LNCAP (cell line): ENCODE data around the gene COL9A2.
A peak's percentile ranks its signal among the peaks of the same experiment; 100 is the strongest.

Source experiments
- TF ChIP-seq, protein P1 (sequence below): fragments of 450-650 bp; IDR thresholded peaks from 2 replicates; pipeline ENCODE4 v1.5.1; 2017; ENCODE audit warnings: mild to moderate bottlenecking

Gene COL9A2

DNA sequence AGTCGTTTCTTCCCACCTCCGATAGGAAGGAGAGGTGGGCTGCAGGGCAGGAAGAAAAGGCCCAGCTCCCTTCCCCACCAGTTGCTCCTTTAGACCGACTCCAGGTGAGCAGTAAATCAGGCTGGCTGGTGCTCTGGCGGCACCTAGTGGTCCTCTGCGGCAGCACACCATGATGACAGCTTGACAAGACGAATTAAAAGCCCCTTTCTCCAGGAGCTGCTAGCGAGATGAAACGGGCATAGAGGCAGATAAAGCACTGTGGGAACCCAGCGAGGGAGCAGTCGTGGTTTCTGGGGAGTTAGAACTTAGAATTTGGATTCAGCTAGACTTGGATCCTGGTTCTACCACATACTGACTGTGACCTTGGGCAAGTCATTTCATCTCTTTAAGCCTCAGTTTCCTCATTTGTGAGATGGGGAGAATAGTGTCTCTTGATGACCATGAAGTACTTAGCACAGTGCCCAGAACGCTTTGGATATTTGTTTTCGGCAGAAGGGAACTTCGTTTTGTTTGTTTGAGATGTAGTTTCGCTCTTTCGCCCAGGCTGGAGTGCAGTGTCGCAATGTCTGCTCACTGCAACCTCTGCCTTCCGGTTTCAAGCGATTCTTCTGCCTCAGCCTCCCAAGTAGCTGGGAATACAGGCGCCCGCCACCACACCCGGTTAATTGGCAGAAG is 21.8 kb upstream of the COL9A2 start:
- TF ChIP-seq, protein P1, sequence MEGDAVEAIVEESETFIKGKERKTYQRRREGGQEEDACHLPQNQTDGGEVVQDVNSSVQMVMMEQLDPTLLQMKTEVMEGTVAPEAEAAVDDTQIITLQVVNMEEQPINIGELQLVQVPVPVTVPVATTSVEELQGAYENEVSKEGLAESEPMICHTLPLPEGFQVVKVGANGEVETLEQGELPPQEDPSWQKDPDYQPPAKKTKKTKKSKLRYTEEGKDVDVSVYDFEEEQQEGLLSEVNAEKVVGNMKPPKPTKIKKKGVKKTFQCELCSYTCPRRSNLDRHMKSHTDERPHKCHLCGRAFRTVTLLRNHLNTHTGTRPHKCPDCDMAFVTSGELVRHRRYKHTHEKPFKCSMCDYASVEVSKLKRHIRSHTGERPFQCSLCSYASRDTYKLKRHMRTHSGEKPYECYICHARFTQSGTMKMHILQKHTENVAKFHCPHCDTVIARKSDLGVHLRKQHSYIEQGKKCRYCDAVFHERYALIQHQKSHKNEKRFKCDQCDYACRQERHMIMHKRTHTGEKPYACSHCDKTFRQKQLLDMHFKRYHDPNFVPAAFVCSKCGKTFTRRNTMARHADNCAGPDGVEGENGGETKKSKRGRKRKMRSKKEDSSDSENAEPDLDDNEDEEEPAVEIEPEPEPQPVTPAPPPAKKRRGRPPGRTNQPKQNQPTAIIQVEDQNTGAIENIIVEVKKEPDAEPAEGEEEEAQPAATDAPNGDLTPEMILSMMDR: peak; percentile 99

- TF ChIP-seq, protein P1: no peak
Observed at GRCh38 chr1:40337443-40337842, 20.4 kb upstream of the COL9A2 start.

- TF ChIP-seq, protein P1: no peak
Observed at GRCh38 chr1:40332695-40333094, 15.6 kb upstream of the COL9A2 start.

DNA sequence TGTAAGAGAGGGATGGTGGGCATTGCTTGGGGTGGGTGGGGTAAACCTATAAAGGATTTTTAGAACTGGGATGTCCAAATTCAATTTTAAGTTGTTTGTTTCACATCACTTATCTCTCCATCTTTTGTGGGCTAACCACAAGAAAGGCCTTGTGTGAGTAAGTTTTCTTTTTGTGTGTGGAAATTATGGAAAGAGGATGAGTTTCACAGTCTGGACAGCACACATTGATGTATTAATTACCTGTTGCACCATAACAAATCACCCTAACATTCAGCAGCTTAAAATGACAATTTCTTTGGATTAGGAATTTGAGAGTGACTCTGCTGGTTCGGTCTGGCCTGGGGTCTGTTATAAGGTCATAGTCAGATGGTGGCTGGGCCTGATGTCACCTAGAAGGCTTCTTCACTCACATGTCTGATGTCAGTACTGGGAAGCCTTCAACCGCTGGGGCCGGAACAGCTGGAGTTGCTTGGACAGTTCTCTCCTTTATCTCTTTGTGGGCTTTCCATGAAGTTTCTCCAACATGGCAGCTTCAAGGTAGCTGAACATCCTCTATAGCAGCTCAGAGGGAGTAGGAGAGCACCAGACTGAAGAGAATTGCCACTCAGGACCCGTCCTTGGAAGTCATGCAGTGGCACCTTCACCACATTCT is 2.0 kb upstream of the COL9A2 start:
- TF ChIP-seq, protein P1: no peak

GRCh38 chr1:40318476-40318875 is 1.4 kb upstream of the COL9A2 start:
- TF ChIP-seq, protein P1: no peak

GRCh38 chr1:40317394-40318074 is 448 bp upstream of the COL9A2 start:
- TF ChIP-seq, protein P1: no peak

DNA sequence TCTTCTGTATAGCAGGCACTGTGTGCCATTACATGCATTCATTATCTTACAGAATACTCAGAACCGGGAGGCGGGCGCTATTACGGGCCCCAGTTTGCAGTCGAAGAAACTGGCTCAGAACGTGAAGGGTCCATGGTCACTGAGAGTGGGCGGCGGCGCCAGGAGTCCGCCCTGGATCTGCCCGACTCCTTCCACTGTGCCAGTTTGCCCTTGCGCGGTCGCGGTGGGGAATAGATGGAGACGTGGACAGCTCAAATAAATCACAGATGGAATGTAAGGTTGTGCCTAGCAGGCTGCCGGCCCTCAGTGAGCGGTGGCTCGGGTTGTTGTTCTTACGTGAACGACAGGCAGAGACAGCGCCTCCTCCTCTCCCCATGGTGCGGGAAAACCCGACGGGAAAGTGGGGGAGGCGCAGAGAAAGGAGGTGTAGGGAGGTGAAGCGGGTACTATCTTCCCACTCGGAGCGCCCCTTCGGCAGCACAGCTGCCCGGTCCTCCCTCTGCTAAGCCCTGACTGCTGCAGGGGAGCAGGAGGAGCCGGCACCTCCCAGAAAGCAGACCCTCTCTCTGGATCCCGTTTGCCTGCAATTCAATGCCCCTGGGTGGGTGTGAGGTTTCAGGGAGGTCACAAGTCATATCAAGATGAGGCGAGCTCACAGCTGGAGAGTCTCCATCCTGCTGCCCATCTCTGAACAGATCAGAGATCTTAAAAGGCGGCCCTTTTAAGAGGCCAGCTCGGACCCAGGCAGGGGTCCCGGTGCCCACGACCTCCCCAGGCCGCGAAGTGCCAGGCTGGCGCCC is 1.1 kb downstream of the COL9A2 start:
- TF ChIP-seq, protein P1: no peak
